HG03520 (cell line): ENCODE results near the gene ENTREP3.

Source experiments
- ATAC-seq: cut with Tn5 transposase; IDR thresholded peaks from one replicate; pipeline ENCODE4 v1.9.1; 2021; ENCODE audit warnings: mild to moderate bottlenecking, moderate library complexity; ENCODE audit not compliant: unreplicated experiment

ENTREP3 gene

DNA sequence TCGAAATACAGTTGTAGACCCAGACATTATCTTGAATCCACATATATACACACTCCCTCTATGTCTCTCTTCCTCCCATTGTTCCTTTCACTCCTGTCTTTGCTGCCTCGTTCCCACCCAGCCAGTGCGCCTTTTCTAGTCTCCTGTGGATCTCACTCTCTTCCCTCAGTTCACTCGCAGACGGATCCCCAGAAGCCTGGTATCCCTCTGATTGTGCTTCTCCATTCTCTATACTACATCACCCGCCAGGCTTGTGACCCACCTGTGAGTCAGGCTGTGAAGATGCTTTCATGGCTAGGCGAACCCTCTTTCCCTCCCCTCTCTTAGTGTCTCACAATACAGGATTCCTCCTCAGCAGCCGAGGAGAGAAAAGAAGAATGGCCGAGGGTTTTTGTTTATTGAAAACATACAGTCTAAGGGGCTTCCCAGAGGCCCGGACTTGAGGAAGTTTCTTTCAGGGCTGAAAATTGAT, 23.4 kb upstream of the ENTREP3 start:
- no peak for ATAC-seq

DNA sequence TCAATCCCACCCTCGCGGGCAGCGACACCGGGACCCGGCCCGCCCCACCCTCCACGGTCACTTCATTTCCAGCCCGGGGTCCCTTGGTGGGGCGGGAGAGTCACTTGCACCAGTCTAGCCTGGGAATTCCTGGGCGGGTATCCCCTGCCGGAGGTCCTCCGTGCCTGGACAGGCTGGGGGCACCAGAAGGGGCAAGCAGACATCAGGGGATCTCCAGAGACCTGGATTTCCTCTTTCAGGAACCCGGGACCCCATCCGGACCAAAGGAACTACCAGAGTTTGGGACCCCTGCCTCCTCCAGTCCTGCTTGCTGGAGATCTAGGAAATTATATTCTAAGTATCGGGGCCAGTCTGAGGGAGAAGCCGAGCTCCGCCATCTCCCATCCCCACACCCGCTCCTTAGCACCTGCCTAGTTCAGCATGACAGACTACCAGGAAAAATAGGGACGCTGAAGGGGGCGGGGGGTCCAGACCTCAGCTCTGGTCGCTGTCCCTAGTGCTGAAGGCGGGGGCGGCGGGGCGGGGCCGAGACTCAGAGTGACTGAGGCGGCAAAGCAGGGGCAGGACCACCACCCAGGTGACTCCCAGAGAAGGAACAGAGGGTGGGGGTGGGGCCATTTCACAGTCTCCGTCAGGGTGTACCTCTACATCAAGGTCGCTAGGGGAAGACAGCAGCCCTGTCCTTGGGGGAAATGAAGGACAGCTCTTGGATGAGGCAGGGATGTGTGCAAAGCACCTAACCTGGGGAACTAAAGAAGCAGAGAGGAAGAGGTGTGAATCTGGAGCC, 22.8 kb upstream of the ENTREP3 start:
- ATAC-seq, result no peak

DNA sequence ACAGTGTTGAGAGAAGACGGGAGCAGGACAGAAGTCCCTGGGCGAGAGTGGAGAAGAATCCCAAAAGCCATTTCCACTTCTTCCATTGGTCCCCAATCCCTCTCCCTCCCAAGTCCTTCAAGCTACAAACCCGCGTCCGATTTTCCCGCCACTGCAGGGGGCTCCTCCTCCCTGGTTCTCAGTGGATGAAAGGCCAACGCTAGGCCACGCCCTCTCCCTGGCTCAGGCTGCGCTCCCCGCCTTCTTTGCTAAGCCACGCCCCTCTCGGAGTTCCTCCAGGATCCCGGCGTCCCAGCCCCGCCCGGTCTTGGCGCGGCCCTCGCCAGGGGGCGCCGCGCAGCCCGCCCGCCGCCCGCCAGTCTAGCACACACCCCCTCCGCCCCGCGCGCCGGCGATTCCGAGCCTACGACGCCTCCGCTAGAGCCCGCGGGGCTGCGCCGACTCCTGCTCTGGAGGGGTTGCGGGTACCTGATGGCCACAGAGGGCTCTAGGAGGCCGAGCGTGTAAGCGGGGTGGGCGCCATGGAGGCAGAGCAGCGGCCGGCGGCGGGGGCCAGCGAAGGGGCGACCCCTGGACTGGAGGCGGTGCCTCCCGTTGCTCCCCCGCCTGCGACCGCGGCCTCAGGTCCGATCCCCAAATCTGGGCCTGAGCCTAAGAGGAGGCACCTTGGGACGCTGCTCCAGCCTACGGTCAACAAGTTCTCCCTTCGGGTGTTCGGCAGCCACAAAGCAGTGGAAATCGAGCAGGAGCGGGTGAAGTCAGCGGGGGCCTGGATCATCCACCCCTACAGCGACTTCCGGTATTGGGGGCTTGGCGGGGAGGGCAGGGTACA, 22.0 kb upstream of the ENTREP3 start, which contains the start of gene HCN3:
Gene HCN3, plus strand, starts transcription at position 394 of the 832 bp plus-strand sequence. Its CDS starts 128 bp downstream, at position 522.
- ATAC-seq, result peak; percentile 57

DNA sequence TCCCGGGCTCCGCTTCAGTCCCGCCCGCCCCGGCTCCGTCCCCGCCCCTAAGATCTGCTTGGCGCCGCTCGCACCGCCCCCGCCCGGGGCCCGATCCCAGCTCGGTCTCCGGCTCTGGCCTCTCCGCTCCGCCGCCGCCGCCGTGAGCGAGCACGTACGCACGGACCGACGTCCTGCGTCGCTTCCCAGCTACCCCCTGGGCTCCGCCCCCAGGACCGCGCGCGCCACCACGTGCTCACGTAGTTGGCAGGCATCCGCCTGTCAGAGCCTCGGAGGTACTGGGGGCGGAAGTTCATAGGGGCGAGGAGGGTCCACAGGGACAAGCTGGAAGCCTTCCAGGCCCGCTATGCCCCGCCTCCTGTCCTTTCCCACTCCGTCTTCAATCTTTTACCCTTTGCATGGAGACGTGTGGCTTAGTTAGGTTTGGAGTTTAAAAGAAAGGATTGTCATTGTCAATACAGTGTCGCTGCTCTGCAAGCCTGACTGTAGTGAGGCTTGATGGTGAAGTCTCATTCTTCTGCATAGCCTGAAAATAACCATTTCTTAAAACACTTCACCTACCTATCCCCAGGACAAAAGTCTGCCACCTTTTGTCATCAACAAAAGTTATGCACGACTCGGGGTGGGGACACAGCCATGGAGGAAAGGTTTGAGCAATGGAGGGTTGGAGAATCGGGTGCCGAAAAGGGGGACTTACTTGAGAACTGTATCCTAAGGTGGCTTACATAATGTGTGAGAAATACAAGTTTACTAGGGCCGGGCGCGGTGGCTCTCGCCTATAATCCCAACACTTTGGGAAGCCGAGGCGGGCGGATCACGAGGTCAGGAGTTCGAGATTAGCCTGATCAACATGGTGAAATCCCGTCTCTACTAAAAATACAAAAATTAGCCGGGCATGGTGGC, 18.3 kb upstream of the ENTREP3 start, which contains the start of gene CLK2:
Gene CLK2, minus strand, starts transcription at position 162 of the 903 bp plus-strand sequence. CDS start 2,527 bp downstream, outside the sequence.
- ATAC-seq, result peak; percentile 64

DNA sequence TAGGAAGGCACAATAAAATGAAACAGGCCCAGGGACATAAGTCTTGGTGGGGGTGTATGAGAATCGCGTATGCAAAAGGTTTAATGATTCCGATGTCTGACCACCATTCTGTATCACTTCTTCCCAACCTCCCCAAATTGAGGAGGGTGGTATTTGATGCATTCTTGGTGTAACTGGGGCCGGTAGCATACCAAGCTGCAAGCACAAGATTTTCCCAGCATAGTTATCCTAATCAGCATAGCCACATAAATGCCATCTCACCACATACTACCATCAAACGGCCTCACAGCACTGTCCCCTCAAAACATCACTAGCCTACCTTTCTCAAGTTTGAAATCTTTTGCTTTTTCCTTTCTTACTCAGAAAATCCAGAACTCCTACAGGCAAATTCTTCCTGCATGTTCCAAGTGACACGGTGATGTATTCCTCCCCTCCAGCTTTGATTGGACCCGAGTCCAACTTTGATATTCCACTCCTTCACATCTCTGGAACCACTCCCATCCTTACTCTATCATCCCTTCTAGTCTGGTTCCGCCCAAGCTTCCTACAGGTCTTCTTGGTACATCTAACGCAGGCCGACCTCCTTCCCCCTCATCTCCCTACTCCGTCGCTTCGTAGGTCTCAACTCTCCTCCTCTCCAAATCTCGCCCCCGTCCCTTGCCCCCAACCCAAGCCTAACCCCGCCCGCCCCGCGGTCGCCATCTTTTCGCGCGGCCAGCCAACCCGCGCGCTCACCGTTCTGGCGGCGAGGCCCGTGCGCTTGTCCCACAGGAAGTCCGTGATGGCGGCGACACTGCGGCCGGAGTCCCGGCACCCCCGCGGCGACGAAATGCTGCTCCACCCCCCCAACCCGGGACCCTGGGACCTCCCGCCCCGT, 17.4 kb upstream of the ENTREP3 start:
- peak; percentile 20 for ATAC-seq

GRCh38 chr1:155269381-155269780, 14.1 kb upstream of the ENTREP3 start:
- ATAC-seq, result no peak

DNA sequence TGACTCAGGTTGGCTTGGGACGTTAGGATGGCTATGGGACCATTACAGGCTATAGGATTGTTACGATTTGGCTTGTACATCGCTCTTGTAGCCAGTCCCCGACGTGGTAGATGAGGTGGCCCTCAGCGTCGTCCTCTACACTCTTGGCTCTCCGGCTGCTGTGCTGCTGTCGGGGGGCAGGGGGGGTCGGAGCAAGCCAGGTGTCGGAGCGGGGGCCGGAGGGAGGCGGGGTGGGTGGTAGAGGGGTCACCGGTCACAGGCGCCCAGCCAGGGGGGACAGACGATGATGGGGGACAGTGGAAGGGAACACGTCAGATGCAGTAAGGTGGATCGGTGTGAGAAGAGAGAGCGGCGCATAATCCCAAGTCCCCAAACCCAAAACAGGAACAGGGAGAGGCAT, 13.3 kb upstream of the ENTREP3 start:
- no peak for ATAC-seq

DNA sequence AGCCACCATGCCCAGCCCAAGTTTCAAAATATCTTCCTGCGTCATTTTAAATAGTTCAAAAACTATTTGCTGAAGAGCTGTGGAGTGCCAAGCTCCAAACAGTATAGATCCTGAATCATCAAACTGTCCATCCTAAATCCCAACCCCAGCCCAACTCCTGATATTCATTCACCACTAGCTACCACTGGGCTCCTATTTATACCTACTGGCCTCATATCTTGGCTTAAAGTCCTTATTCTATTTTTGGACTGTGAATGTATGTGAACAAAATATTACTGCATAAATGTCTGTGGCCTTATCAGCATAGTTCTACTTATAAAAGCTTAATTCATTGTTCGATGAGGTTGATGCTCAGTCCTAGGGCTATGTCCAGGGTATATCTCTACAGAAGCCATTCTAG, 12.1 kb upstream of the ENTREP3 start:
- ATAC-seq, result no peak

DNA sequence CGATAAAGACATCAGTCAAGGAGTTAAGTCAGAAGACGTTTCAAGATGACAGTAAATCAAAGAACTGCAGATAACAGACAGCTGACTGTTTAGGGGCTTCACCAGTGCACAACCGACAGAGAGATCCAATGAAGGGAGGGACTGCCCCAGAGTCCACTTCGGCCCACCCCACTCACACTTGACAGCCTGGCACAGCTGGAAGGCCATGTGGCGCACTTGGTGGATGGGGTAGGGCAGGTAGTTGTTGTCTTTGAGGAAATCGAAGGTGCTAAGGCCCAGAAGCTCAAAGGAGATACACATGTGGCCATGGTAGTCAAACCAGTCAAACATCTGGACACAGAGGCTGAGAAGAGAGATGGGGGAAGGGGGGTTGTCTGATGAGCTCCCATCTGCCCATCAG, 11.3 kb upstream of the ENTREP3 start:
- ATAC-seq, result no peak

GRCh38 chr1:155263067-155263466, 7.8 kb upstream of the ENTREP3 start:
- ATAC-seq, result no peak

GRCh38 chr1:155261852-155262673, 6.8 kb upstream of the ENTREP3 start, which contains the start of gene SCAMP3:
Gene SCAMP3 (minus strand): TSS chr1:155262360. CDS start chr1:155262151, 209 bp downstream.
- ATAC-seq, result peak; percentile 82

- no peak for ATAC-seq
Measured at GRCh38 chr1:155261493-155261851, 6.2 kb upstream of the ENTREP3 start.

- ATAC-seq, result no peak
Measured at GRCh38 chr1:155260276-155260675, 5.0 kb upstream of the ENTREP3 start.

- ATAC-seq, result no peak
Measured at GRCh38 chr1:155256058-155256852, 972 bp upstream of the ENTREP3 start.

DNA sequence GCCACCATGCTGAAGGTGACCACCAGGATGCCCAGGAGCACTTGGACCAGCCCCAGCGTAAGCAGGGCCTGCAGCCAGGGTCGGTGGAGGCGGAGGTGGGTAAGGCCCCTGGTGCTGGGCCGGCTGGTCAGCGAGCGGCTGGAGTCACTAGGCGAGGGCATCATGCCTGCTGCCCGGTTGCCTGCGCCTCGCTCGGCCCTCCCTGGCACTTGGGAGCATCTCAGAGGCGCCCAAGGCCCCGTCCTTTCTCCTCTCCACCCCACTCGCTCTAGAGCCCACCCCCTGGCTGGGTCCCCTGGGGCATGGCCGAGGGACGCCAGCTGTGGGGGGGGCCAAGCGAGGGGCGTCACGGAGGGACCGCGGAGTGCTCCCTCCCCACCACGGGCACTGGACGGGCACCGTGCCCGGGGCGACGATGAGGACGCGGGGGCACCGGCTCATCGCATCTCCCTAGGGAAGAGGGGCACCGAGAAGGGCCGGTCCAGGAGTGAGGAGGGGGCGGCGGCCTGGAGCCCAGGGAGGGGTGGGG, 505 bp downstream of the ENTREP3 start:
- ATAC-seq, result no peak

- ATAC-seq, result no peak
Measured at GRCh38 chr1:155254228-155254713, 1.0 kb downstream of the ENTREP3 start.

DNA sequence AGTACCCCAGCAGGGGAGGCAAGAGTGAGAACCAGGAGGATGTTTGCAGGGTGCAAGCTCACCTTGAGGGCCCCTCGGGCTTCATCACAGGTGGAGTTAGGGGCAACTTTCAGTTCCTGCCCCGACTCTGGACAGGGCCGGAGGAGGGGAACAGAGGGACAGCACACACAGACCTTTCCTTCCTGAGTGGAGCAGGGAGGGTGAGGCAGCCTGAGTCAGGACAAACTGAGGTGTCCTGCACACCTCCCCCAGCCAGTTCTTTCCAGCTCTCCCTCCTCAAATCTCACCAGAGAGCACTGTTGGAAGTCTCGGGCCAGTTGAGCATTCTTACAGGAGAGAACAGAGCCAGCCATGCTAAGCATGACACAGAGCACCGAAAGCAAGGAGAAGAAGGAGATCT, 1.5 kb downstream of the ENTREP3 start:
- no peak for ATAC-seq

DNA sequence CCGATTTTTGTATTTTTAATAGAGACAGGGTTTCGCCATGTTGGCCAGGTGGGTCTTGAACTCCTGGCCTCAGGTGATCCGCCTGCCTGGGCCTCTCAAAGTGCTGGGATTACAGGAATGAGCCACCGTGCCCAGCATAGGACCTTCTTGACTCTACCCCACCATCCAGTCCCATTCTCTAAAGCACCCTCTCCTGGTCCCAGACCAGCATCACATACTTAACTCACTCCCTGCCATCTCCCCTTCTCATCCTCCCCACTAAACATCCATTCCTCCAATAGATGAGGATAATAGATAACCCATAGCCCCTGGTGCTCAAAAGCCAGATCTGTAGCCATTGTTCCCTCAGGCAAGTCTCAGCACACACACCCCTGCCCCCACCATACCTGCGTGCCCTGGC, 2.1 kb downstream of the ENTREP3 start:
- no peak for ATAC-seq
